Measurements from ENCODE around the gene SDSL. TPM values are rescaled to one million over a fixed set of nuclear protein-coding genes. Genes with fewer than 3 reads are reported as not detected.

The SDSL gene
- polyA plus RNA-seq, 12 donors: 0.76 to 1.6 (median 1.2) TPM; not detected in 2

- no peak for DNase-seq
Measured at GRCh38 chr12:113395119-113395518, 27.1 kb upstream of the SDSL start.

DNA sequence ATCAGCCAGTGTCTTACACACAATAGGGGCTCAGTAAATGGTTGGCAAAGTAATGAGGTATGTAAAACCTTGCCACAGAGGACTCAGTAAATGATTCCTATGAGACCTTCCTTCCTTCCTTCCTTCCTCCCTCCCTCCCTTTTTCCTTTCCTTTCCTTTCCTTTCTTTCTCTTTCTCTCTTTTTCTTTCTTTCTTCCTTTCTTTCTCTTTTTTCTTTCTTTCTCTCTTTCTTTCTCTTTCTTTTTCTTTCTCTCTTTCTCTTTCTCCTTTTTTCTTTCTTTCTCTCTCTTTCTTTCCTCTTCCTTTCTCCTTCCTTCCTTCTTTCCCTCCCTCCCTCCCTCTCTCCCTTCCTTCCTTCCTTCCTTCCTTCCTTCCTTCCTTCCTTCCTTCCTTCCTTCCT, 26.0 kb upstream of the SDSL start:
- DNase-seq: no peak

GRCh38 chr12:113396828-113397496, 25.2 kb upstream of the SDSL start:
- DNase-seq: no peak

- DNase-seq: no peak
Measured at GRCh38 chr12:113397497-113398197, 24.5 kb upstream of the SDSL start.

- no peak for DNase-seq
Measured at GRCh38 chr12:113398346-113399290, 23.6 kb upstream of the SDSL start.

DNA sequence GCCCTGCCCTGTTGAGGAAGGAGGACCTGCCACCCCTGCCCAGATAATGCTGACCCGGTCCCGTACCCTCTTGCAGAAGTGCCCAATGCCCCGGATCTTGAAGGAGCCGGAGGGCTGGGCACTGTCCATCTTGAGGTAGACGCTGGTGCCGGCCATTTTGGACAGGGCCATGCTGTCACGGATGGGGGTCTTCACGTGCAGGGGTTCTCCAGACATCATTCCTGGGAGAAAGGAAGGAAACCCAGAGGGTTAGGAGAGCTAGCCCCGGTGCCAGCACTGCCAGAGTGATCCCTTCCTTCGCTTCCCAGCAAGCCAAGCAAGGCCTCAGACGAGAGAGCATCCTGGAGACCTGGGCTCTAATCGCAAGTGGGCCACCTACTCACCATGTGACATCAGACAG, 22.7 kb upstream of the SDSL start:
- no peak for DNase-seq

- no peak for DNase-seq
Measured at GRCh38 chr12:113400362-113400761, 21.8 kb upstream of the SDSL start.

- no peak for DNase-seq
Measured at GRCh38 chr12:113401066-113402000, 20.8 kb upstream of the SDSL start.

DNA sequence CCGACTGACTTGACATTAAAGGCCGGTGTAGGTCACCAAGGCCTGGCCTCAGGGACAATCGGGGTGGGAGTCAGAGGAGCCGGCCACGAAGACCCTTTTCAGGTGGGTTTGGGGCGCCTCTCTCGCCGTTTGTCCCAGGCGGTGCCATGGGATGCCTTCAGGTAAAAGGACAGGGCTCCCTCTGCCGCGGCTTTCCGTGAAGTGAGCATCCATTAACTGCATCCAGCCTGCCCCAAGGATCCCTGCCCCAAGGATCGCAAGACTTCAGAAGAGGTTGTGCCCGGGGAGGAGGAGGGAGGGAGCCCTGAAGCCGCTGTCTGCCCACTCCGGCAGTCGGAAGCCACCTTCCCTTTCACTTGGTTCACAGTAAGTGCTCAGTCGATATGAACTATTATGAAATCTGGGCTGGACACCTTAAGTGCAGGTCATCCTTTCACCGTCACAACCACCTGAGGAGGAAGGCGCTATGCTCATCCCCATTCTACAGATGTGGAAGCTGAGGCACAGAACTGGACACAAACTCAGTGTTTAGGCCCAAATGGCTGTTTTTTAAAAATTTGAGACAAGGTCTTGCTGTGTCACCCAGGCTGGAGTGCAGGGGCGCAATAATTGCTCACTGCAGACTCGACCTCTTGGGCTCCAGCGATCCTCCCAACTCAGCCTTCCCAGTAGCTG, 19.5 kb upstream of the SDSL start:
- no peak for DNase-seq

- peak; percentile 69 for DNase-seq
Measured at GRCh38 chr12:113403435-113404415, 18.5 kb upstream of the SDSL start, which contains the start of gene SDS. TSS of gene SDS (minus strand) at chr12:113403887. CDS start at chr12:113399708, 4,179 bp downstream.

DNA sequence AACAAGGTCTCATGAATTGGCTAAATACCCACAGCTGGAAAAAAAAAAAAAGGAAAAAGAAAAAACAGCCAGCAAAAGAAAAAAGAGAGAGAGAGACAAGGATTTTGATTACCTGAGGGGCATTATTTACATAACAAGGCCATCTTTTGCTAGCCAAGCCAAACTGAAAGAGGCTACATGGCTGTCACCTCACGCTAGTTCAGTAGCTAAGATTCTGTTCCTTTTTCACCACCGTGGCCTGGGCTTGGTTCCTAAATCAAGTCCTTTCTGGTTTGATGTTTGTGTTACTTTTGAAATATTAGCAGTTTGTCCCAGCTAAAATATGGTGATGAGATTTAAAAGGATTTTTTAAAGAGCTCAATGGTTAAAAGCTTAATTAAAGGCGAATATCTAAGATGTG, 16.5 kb upstream of the SDSL start:
- no peak for DNase-seq

DNA sequence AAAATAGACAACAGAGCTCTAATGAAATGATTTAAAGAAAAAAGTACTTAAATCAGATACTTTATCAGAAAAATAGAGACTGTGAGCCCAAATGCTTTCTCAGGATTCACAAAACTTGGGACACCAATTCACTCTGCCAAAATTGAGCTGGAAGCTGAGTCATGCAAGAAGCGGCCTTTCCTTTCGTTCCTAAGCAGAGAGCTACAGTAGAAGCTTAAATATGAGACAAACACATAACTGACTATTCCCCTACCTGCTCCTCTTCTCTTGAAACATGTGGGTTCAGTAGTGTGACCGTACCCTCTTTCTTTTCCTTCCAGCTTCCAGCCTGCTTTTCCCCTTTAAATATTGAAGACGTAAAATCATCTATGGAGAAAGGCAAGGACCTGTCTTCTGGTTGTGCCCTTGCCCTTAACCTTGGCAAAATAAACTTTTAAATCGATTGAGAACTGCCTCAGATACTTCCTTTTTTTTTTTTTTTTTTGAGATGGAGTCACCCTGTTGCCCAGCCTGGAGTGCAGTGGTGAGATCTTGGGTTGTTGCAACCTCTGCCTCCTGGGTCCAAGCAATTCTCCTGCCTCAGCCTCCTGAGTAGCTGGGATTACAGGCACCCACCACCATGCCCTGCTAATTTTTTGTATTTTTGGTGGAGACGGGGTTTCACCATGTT, 14.1 kb upstream of the SDSL start:
- DNase-seq: no peak

DNA sequence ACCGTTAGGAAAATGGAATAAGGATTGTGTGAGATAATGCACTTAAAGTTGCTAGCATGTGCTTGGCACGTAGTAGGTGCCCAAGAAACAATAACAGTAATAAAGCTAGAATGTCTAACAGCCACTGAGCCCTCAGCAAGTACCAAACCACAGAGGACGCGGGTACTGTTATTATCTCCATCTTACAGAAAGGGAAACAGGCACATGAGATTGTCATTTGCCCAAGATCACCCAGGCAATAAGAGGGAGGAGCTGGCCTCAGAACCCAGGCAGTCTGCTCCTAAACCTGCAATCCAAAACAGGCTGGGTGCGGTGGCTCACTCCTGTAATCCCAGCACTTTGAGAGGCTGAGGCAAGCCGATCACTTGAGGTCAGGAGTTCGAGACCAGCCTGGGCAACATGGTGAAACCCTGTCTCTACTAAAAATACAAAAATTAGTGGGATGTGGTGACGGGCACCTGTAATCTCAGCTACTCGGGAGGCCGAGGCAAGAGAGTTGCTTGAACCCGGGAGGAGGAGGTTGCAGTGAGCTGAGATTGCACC, 13.4 kb upstream of the SDSL start:
- DNase-seq: no peak

DNA sequence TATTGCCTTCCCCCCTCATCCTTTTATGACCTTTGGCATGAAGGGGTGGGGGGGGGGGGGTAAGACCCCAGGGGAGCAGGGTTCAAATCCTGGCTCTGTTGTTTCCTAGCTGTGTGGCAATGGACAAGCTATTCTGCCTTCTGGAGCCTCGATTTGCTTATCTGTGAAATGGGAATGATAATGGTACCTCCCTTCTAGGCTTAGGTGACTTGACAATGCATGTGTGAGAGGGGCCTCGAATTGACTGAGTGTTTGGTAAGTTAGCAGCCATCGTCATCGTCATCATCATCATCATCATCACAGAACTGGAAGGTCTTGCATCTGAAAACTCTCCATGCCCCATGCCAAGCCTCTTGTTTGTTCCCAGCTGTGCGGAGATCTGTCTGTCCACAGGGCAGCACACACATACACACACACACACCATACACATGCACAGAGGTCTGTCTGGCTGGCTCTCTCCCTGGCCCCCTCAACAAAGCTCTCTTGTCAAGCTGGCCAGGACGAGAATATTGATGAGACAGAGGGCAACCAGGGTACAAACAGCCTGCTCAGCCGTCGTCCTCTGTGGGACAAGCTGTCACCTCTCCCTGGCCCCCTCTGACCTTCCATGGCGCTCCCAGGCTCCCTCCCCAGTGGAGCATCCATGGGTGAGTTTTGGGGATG, 12.6 kb upstream of the SDSL start:
- DNase-seq: no peak

DNA sequence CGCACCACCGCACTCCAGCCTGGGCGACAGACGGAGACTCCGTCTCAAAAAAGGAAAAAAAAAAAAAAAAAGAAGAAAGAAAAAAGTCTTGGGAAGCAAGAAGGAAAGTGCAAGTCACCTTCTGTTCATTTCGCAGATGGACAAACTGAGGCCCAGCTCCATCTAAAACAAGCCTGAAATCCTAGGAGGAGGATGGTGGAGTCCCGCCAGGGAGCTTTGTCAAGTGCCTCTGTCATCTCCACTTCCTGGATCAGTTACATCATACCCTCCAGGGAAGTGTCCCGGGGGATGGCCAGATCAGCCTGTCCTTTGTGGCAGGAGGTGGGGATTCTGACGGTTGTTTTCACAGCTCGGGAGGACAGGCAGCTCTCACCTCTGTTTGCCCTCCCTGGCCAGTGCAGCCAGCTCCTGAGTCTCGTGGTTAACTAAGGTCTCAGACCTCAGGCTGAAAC, 8.7 kb upstream of the SDSL start:
- no peak for DNase-seq

DNA sequence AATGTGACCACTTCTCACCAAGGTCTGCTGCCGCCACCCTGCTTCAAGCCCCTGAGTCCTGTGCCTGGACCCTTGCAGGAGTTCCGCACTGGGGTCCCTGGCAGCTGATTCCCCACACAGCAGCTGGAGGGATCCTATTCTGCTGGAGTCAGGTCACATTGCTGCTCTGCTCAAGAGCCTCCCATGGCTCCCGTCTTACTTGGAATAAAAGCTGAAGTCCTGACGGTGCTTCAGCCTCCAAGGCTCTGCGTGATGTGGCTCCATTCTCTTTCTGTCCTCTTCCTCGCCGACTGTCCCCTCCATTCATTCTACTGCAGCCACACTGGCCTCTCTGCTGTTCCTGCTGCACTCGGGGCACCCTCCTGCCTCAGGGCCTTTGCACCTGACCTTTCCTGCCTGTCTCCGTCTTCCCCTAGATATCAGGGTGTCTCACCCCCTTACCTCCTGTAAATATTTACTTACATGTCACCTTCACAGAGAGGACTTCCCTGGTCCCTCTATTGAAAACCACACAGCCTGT, 7.6 kb upstream of the SDSL start:
- DNase-seq: no peak

DNA sequence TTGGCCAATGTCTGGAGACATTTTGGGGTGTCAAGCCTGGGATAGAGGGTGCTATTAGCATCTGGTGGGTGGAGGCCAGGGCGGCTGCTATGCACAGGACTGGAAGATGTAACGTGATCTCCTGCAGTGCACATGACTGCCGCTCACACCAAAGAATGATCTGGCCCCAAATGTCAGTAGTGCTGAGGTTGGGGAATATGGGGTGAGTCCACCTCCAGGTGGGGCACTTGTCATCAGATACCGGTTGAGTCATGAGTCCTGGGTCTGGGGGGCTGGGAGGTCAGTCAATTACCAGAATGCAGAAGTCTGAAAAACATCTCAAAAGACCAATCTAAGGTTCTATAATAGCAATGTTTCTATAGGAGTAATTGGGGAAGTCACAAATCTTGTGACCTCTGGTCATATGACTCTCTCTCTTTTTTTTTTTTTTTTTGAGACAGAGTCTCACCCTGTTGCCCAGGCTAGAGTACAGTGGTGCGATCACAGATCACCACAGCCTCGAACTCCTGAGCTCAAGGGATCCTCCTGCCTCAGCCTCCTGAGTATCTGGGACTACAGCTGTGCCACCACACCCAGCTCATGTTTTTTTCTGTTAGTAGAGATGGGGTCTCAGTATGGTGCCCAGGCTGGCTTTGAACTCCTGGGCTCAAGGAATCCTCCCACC, 6.0 kb upstream of the SDSL start:
- DNase-seq: no peak

Data from muscle of arm (tissue), 12 donors.